Upper lobe of right lung (tissue), 1 donor: ENCODE results near the gene MCL1. TPM values are rescaled to one million over a fixed set of nuclear protein-coding genes. Genes with fewer than 3 reads are reported as not detected.

Experiments used
- ATAC-seq: fragments of 200-7000 bp; cut with Tn5 transposase; one replicate; pipeline ENCODE4 v1.9.1; 2020; ENCODE audit warnings: mild to moderate bottlenecking, moderate library complexity
- DNase-seq: peaks from one replicate; pipeline ENCODE4 v3.0.0-alpha.2; 2020
- H3K27ac ChIP-seq: fragments of 200-600 bp; one replicate; pipeline ENCODE4 v1.8.0; 2022
- H3K27me3 ChIP-seq: fragments of 200-600 bp; one replicate; pipeline ENCODE4 v1.8.0; 2022; ENCODE audit warnings: mild to moderate bottlenecking
- H3K36me3 ChIP-seq: fragments of 200-600 bp; one replicate; pipeline ENCODE4 v1.8.0; 2022
- H3K4me1 ChIP-seq: fragments of 200-600 bp; one replicate; pipeline ENCODE4 v1.8.0; 2022
- H3K4me3 ChIP-seq: fragments of 200-600 bp; one replicate; pipeline ENCODE4 v1.8.0; 2022; ENCODE audit warnings: mild to moderate bottlenecking
- H3K9me3 ChIP-seq: fragments of 200-600 bp; one replicate; pipeline ENCODE4 v1.8.0; 2022
- intact Hi-C: fragments of 100-400 bp; cut with DNase I; formaldehyde crosslinking; loops from one replicate; pipeline ENCODE4 v1.11.0; 2022
- total RNA-seq: library from RNA; stranded (reverse); fragmentation: NEBNext Ultra II Directional; extraction: Animal tissue kit (Norgen Biotek cat#: 25700); gene quantifications from one replicate; pipeline ENCODE4 v1.2.1, GENCODE V29; 2021
- TF ChIP-seq, protein P1 (sequence below): fragments of 200-600 bp; IDR thresholded peaks from one replicate; pipeline ENCODE4 v1.8.0; 2022; ENCODE audit warnings: antibody characterized with exemption
- donor health status: DM: no; HTN: yes; CAD: no; lungs with severe emphysema.

Gene MCL1
- total RNA-seq, 1 donor from 2014 or later, result 325 TPM

GRCh38 chr1:150558303-150558704, 21.1 kb downstream of the MCL1 start:
- ATAC-seq, result no peak
- Histone ChIP-seq H3K27me3 (no peaks in the 10 kb centered on the region), H3K27ac (peak overlapping the region; percentile 37), H3K9me3 (no peaks in the 10 kb centered on the region), H3K4me1 (peaks cover 38% of the 10 kb centered on the region), H3K36me3 (peaks cover 12% of the 10 kb centered on the region), H3K4me3 (peak overlapping the region; percentile 44)
- no peak for DNase-seq
- intact Hi-C loops, result no loop called here
- TF ChIP-seq, protein P1, sequence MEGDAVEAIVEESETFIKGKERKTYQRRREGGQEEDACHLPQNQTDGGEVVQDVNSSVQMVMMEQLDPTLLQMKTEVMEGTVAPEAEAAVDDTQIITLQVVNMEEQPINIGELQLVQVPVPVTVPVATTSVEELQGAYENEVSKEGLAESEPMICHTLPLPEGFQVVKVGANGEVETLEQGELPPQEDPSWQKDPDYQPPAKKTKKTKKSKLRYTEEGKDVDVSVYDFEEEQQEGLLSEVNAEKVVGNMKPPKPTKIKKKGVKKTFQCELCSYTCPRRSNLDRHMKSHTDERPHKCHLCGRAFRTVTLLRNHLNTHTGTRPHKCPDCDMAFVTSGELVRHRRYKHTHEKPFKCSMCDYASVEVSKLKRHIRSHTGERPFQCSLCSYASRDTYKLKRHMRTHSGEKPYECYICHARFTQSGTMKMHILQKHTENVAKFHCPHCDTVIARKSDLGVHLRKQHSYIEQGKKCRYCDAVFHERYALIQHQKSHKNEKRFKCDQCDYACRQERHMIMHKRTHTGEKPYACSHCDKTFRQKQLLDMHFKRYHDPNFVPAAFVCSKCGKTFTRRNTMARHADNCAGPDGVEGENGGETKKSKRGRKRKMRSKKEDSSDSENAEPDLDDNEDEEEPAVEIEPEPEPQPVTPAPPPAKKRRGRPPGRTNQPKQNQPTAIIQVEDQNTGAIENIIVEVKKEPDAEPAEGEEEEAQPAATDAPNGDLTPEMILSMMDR, result no peak

- Histone ChIP-seq H3K9me3 (no peaks in the 10 kb centered on the region), H3K27me3 (no peaks in the 10 kb centered on the region), H3K4me1 (peaks cover 38% of the 10 kb centered on the region), H3K36me3 (peaks cover 12% of the 10 kb centered on the region), H3K4me3 (peak overlapping the region; percentile 44), H3K27ac (no peak overlapping the region)
- TF ChIP-seq, protein P1, result no peak
- DNase-seq (no peak), ATAC-seq (no peak)
- intact Hi-C loops, result no loop called here
These were observed 21.6 kb downstream of the MCL1 start for GRCh38 chr1:150557813-150558212.

- H3K9me3 ChIP-seq, result no peaks in the 10 kb centered on the region
- DNase-seq (no peak), ATAC-seq (no peak)
- peaks cover 12% of the 10 kb centered on the region for H3K36me3 ChIP-seq
- H3K4me1 ChIP-seq, result peaks cover 38% of the 10 kb centered on the region
- no peak overlapping the region for H3K4me3 ChIP-seq
- TF ChIP-seq, protein P1, result no peak
- intact Hi-C loops, result no loop called here
- H3K27me3 ChIP-seq, result no peaks in the 10 kb centered on the region
- H3K27ac ChIP-seq, result no peak overlapping the region
These were observed 22.3 kb downstream of the MCL1 start for GRCh38 chr1:150557065-150557600.

GRCh38 chr1:150555971-150556865, 23.2 kb downstream of the MCL1 start:
- intact Hi-C loops, result no loop called here
- no peak overlapping the region for H3K4me3 ChIP-seq
- H3K27me3 ChIP-seq, result no peaks in the 10 kb centered on the region
- H3K9me3 ChIP-seq, result no peaks in the 10 kb centered on the region
- TF ChIP-seq, protein P1, result no peak
- H3K4me1 ChIP-seq, result peaks cover 46% of the 10 kb centered on the region
- H3K36me3 ChIP-seq, result peaks cover 12% of the 10 kb centered on the region
- ATAC-seq (no peak), DNase-seq (no peak)
- no peak overlapping the region for H3K27ac ChIP-seq

DNA sequence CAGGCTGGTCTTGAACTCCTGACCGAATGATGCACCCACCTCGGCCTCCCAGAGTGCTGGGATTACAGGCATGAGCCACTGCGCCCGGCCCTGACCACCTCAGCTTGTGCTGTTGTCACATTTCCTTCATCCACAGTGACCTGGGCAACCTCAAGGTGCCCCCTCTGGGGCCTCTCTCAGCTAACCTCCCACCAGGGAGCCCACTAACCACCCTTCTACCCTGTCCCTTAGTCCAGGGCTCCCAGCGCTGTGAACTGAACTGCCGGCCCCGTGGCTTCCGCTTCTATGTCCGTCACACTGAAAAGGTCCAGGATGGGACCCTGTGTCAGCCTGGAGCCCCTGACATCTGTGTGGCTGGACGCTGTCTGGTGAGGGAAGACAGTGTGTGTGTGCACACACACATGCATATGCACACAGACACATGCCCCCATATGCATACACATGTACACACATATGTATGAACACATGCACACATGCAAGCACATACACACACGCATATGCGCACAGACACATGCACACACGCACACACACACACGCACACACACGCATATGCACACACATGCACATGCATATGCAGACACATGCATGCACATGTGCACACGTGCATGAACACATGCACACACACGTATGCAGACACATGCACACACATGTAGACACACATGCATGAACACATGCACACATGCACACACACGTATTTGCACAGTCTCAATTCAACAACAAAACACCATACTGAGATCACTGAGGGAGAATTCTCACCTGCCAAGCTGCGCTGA, 24.0 kb downstream of the MCL1 start:
- H3K9me3 ChIP-seq, result no peaks in the 10 kb centered on the region
- H3K4me1 ChIP-seq, result peaks cover 48% of the 10 kb centered on the region
- DNase-seq (no peak), ATAC-seq (no peak)
- H3K27me3 ChIP-seq, result no peaks in the 10 kb centered on the region
- no peak overlapping the region for H3K4me3 ChIP-seq
- TF ChIP-seq, protein P1, result no peak
- no peak overlapping the region for H3K27ac ChIP-seq
- peaks cover 12% of the 10 kb centered on the region for H3K36me3 ChIP-seq
- intact Hi-C loops, result no loop called here
